ENCODE measurements around the gene OR51B5.
"Not testable (repeated sequence)": the region's sequence is repeated elsewhere in the genome, so short reads cannot be mapped to it uniquely, and the experiment has no call there.

OR51B5 gene

GRCh38 chr11:5343474-5344335 is at the start of gene OR51B5:
OR51B5 (minus strand) TSS chr11:5343524; CDS start chr11:5343524, 0 bp downstream.
- no peak for DNase-seq
- intact Hi-C loops (cut with DNase I), result no loop called here

- DNase-seq, result no peak
- intact Hi-C loops (cut with DNase I), result no loop called here
Measured at GRCh38 chr11:5390210-5390609, 46.9 kb upstream of the OR51B5 start.

GRCh38 chr11:5384335-5384734 is 41.0 kb upstream of the OR51B5 start:
- DNase-seq, result no peak
- intact Hi-C loops (cut with DNase I), result loop anchor here (10.0 kb wide), 1 partner anchor 740 kb away; the partner anchor contains the start of gene OR51E1

GRCh38 chr11:5383576-5383975 is 40.3 kb upstream of the OR51B5 start, which contains the start of gene OR51M1:
OR51M1 (plus strand) TSS chr11:5383812; CDS start chr11:5389399, 5,587 bp downstream.
- intact Hi-C loops (cut with DNase I), result loop anchor here (10.0 kb wide), 1 partner anchor 739 kb away; the partner anchor contains the start of gene OR51E1
- DNase-seq, result no peak

- peak in 7 of 10 donors; percentile 23 to 90 (median 42) for DNase-seq
- intact Hi-C loops (cut with DNase I), result loop anchor here (1.0 to 10.0 kb wide), 2 partner anchors 257 to 736 kb away; partner anchors contain the start of gene OR51E1
Measured at GRCh38 chr11:5380740-5381342, 37.5 kb upstream of the OR51B5 start.

- intact Hi-C loops (cut with DNase I), result loop anchor here (10.0 kb wide), 1 partner anchor 165 kb away; the partner anchor contains the start of gene OR51V1
- DNase-seq, result peak in 1 of 10 donors; percentile 46
Measured at GRCh38 chr11:5369789-5370188, 26.5 kb upstream of the OR51B5 start.

GRCh38 chr11:5368502-5369043 is 25.2 kb upstream of the OR51B5 start:
- DNase-seq, result no peak
- intact Hi-C loops (cut with DNase I), result loop anchor here (10.0 kb wide), 1 partner anchor 164 kb away; the partner anchor contains the start of gene OR51V1

GRCh38 chr11:5367448-5368074 is 24.2 kb upstream of the OR51B5 start:
- intact Hi-C loops (cut with DNase I), result loop anchor here (10.0 kb wide), 1 partner anchor 163 kb away; the partner anchor contains the start of gene OR51V1
- DNase-seq, result no peak

GRCh38 chr11:5366856-5367255 is 23.5 kb upstream of the OR51B5 start:
- intact Hi-C loops (cut with DNase I), result loop anchor here (10.0 kb wide), 1 partner anchor 162 kb away; the partner anchor contains the start of gene OR51V1
- DNase-seq, result no peak

- intact Hi-C loops (cut with DNase I), result loop anchor here (10.0 kb wide), 1 partner anchor 162 kb away; the partner anchor contains the start of gene OR51V1
- DNase-seq, result not testable (repeated sequence)
Measured at GRCh38 chr11:5366365-5366764, 23.0 kb upstream of the OR51B5 start.

GRCh38 chr11:5364214-5364613 is 20.9 kb upstream of the OR51B5 start:
- no peak for DNase-seq
- intact Hi-C loops (cut with DNase I), result loop anchor here (10.0 kb wide), 1 partner anchor 159 kb away; the partner anchor contains the start of gene OR51V1

- no peak for DNase-seq
- intact Hi-C loops (cut with DNase I), result loop anchor here (10.0 kb wide), 1 partner anchor 159 kb away; the partner anchor contains the start of gene OR51V1
Measured at GRCh38 chr11:5363679-5364078, 20.4 kb upstream of the OR51B5 start.

GRCh38 chr11:5362017-5362625 is 18.8 kb upstream of the OR51B5 start:
- DNase-seq, result no peak
- intact Hi-C loops (cut with DNase I), result loop anchor here (10.0 kb wide), 1 partner anchor 157 kb away; the partner anchor contains the start of gene OR51V1

GRCh38 chr11:5356031-5356430 is 12.7 kb upstream of the OR51B5 start:
- DNase-seq; intact Hi-C loops (cut with DNase I): not testable (repeated sequence)

- no peak for DNase-seq
- intact Hi-C loops (cut with DNase I), result no loop called here
Measured at GRCh38 chr11:5351208-5351607, 7.9 kb upstream of the OR51B5 start, which contains the start of gene OR51B6. OR51B6 (plus strand) TSS chr11:5351508; CDS start chr11:5351508, 0 bp downstream.

- intact Hi-C loops (cut with DNase I), result no loop called here
- no peak for DNase-seq
Measured at GRCh38 chr11:5349550-5349949, 6.2 kb upstream of the OR51B5 start.

GRCh38 chr11:5348551-5349194 is 5.3 kb upstream of the OR51B5 start:
- intact Hi-C loops (cut with DNase I), result no loop called here
- DNase-seq, result no peak

GRCh38 chr11:5345831-5346230 is 2.5 kb upstream of the OR51B5 start:
- intact Hi-C loops (cut with DNase I), result no loop called here
- DNase-seq, result no peak

- intact Hi-C loops (cut with DNase I), result no loop called here
- DNase-seq, result no peak
Measured at GRCh38 chr11:5339771-5340322, 3.5 kb downstream of the OR51B5 start.

Measured in posterior cingulate gyrus (tissue), 11 donors.